ENCODE measurements around the gene TPM3. TPM values are rescaled to one million over a fixed set of nuclear protein-coding genes. Genes with fewer than 3 reads are reported as not detected.

The TPM3 gene
- total and polyA plus RNA-seq, 9 of the 15 experiments (the other 6 are each of a cell fraction or from before 2014, with no cell fraction given): 202 to 604 (median 421) TPM

DNA sequence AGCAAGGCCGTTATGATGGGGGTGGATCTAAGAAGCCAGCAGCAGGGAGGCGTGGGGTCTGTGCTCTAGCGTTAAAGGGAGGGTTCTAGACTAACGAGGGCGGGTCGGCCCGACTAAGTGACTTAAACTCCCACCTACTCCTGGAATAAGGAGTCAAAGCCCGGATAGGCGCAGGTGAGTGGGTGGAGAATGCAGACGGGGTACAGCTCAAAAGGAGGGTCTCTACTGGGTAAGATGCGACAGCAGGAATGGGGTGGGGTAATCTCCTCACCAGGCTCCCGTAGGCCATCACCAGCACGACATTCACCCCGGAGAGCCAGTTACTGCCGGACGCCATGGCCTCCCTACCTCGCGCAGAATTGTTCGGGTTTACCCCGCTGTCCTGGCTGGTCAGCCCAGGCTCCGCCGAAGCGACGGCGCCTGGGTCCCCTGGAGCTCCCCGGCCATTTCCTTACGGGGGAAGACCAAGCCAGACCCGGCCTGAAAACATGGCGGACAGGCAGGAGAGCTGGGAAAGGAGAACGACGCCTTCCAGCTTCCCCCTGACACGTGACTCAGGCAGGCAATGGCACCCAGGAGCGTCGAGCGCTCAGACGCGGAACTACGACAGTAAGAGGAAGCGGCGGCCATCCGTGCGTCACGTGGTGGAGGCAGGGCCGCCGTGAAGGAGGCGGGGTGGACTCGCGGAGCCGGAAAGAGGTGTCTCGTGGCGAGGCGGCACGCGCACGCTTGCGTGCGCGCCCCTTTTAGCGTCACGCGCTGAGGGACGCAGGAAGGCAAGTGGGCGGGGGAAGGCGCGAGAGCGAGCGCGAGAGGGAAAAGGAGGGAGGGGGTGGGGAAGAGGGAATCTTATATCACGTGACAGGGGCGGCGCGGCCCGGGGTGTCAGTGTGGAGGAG lies 28.4 kb upstream of the TPM3 start, which contains the start of gene UBAP2L (continued):
- TF ChIP-seq, protein P1, sequence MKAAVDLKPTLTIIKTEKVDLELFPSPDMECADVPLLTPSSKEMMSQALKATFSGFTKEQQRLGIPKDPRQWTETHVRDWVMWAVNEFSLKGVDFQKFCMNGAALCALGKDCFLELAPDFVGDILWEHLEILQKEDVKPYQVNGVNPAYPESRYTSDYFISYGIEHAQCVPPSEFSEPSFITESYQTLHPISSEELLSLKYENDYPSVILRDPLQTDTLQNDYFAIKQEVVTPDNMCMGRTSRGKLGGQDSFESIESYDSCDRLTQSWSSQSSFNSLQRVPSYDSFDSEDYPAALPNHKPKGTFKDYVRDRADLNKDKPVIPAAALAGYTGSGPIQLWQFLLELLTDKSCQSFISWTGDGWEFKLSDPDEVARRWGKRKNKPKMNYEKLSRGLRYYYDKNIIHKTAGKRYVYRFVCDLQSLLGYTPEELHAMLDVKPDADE (conservative IDR thresholded peaks at IDR 0.05; ENCODE audit: control insufficient read depth, low read depth, low read length): peak; percentile 83; the same call in 1 of the 2 replicates
- TF ChIP-seq NFRKB (IDR thresholded peaks at IDR 0.05; ENCODE audit: low read depth): peak; percentile 100
- peak; percentile 82 for TF ChIP-seq FOXJ2 (tag; IDR thresholded peaks at IDR 0.05)

DNA sequence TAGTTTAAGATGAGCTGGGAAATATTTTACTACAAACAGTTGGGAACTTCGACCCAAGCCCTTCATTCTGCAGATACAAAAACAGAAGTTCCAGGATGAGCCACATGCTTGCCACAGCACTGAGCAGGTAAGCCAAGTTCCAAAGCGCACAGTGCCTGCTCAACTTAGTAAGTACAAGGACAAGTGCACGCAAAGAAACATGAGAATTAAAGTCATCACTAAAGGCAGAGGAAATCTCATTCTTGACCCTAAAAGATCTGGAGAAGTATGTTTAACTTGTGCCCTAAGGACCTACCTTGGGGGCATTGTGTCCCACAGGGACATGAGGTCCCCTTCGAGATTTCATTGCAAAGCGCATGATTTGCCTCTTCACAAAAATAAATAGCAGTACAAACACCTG lies 27.6 kb upstream of the TPM3 start:
- no peak overlapping the region for H2AFZ ChIP-seq (ENCODE audit: low read depth, low read length)
- H3K27ac ChIP-seq (ENCODE audit: extremely low read depth, low read depth, low read length): peak overlapping the region; percentile 99
- in situ Hi-C loops (cut with MboI): no loop called here
- CTCF ChIA-PET (ENCODE audit: low intra/inter-chr PET ratio): no interaction called here
- BruUV-seq (replicated peaks): no TSS peak
- FAIRE-seq: peak; percentile 40
- peak overlapping the region; percentile 91 for H3K4me2 ChIP-seq (ENCODE audit: insufficient read depth, low read length)
- H3K27me3 ChIP-seq (ENCODE audit: control insufficient read depth in 2 of 2, insufficient read depth in 2 of 2, low read length in 2 of 2): no peaks in the 10 kb centered on the region
- 3% methylated on average over 5 of the region's 5 CpGs for WGBS (ENCODE audit: insufficient coverage, low coverage, missing lambda C conversion rate)
- peaks cover 4% of the 10 kb centered on the region for H3K9me3 ChIP-seq (replicated peaks; ENCODE audit: control insufficient read depth, insufficient read depth, low read depth, low read length)
- POLR2A ChIA-PET: interaction anchor here (0.6 to 4.6 kb wide), 7 partner anchors 9 to 229 kb away, joined by 3 to 32 read pairs (median 4); no protein-coding TSS in a partner anchor
- H3K4me3 ChIP-seq: peak overlapping the region; percentile 76
- H3K79me2 ChIP-seq (ENCODE audit: control insufficient read depth, insufficient read depth, low read length): peaks cover 85% of the 10 kb centered on the region
- H3K9me1 ChIP-seq (ENCODE audit: control insufficient read depth, insufficient read depth, low read length): no peaks in the 10 kb centered on the region
- peaks cover 69% of the 10 kb centered on the region for H3K36me3 ChIP-seq (ENCODE audit: control insufficient read depth, insufficient read depth, low read length)
- intact Hi-C loops (cut with micrococcal nuclease): no loop called here
- peaks cover 3 to 20% of the 10 kb centered on the region in 2 experiments; a peak in 3 of 5 replicates for H3K4me1 ChIP-seq (replicated peaks in 1 of 2; ENCODE audit: control insufficient read depth in 2 of 2, insufficient read depth in 2 of 2, low read length in 2 of 2)
- peak overlapping the region; percentile 100 for H3K9ac ChIP-seq (ENCODE audit: insufficient read depth in 1 of 2, low read depth in 2 of 2, low read length in 2 of 2)
- H4K20me1 ChIP-seq (replicated peaks; ENCODE audit: control insufficient read depth, insufficient read depth, low read length): no peaks in the 10 kb centered on the region
- DNase-seq (ENCODE audit: extremely low read depth in 1 of 4, low spot score in 3 of 4): peak in 1 of 4 experiments; percentile 52
- no peak for ATAC-seq
- TF ChIP-seq, protein P2, sequence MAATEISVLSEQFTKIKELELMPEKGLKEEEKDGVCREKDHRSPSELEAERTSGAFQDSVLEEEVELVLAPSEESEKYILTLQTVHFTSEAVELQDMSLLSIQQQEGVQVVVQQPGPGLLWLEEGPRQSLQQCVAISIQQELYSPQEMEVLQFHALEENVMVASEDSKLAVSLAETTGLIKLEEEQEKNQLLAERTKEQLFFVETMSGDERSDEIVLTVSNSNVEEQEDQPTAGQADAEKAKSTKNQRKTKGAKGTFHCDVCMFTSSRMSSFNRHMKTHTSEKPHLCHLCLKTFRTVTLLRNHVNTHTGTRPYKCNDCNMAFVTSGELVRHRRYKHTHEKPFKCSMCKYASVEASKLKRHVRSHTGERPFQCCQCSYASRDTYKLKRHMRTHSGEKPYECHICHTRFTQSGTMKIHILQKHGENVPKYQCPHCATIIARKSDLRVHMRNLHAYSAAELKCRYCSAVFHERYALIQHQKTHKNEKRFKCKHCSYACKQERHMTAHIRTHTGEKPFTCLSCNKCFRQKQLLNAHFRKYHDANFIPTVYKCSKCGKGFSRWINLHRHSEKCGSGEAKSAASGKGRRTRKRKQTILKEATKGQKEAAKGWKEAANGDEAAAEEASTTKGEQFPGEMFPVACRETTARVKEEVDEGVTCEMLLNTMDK (IDR thresholded peaks at IDR 0.05; ENCODE audit: borderline replicate concordance, insufficient read depth, low read depth, low read length, poor library complexity, severe bottlenecking): no peak
- TF ChIP-seq NR1H2 (CRISPR knock-in tag; IDR thresholded peaks at IDR 0.05) (no peak), MAZ (CRISPR knock-in tag; conservative IDR thresholded peaks at IDR 0.05 in 1 of 2, IDR thresholded peaks at IDR 0.05 in 1 of 2) (0 out of 4 replicates have a peak, but pooled peaks of 1 of the 2 experiments have one; percentile 36), MYC (IDR thresholded peaks at IDR 0.05; ENCODE audit: low read depth, low read length) (peak; percentile 27; the same call in 1 of the 2 replicates), MYC (CRISPR knock-in tag; IDR thresholded peaks at IDR 0.05; ENCODE audit: borderline replicate concordance, low read depth) (no peak), L3MBTL2 (IDR thresholded peaks at IDR 0.05) (peak; percentile 15; the same call in 1 of the 2 replicates), SP1 (CRISPR knock-in tag; IDR thresholded peaks at IDR 0.05) (no peak), ZNF143 (CRISPR knock-in tag; IDR thresholded peaks at IDR 0.05) (no peak), POLR2B (IDR thresholded peaks at IDR 0.05; ENCODE audit: low read depth, partially characterized antibody) (no peak), SLC30A9 (CRISPR knock-in tag; IDR thresholded peaks at IDR 0.05) (no peak), YY1 (IDR thresholded peaks at IDR 0.05; ENCODE audit: borderline replicate concordance in 1 of 3, control insufficient read depth in 1 of 3, extremely low read depth in 1 of 3, insufficient read depth in 3 of 3, insufficient read length in 1 of 3, insufficient replicate concordance in 2 of 3, low read depth in 1 of 3, low read length in 2 of 3) (no peak), ARID1B (IDR thresholded peaks at IDR 0.05) (no peak), STAT5B (CRISPR knock-in tag; IDR thresholded peaks at IDR 0.05) (no peak)

All from K562 (cell line).